Hepatocyte (in vitro differentiated cells): ENCODE measurements around the gene NUP37. TPM values are rescaled to one million over a fixed set of nuclear protein-coding genes. Genes with fewer than 3 reads are reported as not detected.
A peak's percentile ranks its signal among the peaks of the same experiment; 100 is the strongest.

Experiments used
- DNase-seq: peaks from one replicate; pipeline ENCODE4 v3.0.0-alpha.2; 2016; ENCODE audit warnings: low spot score
- H2AFZ ChIP-seq: fragments of 200-600 bp; sonication (generic); 2 replicates; pipeline ENCODE4 v1.6.0; 2016; ENCODE audit warnings: antibody characterized with exemption, mild to moderate bottlenecking
- H3K27ac ChIP-seq: fragments of 200-600 bp; sonication (generic); 2 replicates; pipeline ENCODE4 v1.5.1; 2016; ENCODE audit warnings: mild to moderate bottlenecking
- H3K27me3 ChIP-seq: fragments of 200-600 bp; sonication (generic); 2 replicates; pipeline ENCODE4 v1.6.1; 2016
- H3K36me3 ChIP-seq: fragments of 200-600 bp; sonication (generic); replicated peaks from 2 replicates; pipeline ENCODE4 v1.5.1; 2016; ENCODE audit warnings: low read depth; ENCODE audit not compliant: insufficient read depth
- H3K4me1 ChIP-seq: fragments of 200-600 bp; sonication (generic); 2 replicates; pipeline ENCODE4 v1.5.1; 2016; ENCODE audit warnings: mild to moderate bottlenecking, moderate library complexity; ENCODE audit not compliant: insufficient read depth
- H3K4me2 ChIP-seq: fragments of 200-600 bp; sonication (generic); 2 replicates; pipeline ENCODE4 v1.6.0; 2016
- H3K4me3 ChIP-seq: fragments of 200-600 bp; sonication (generic); 2 replicates; pipeline ENCODE4 v1.5.1; 2016; ENCODE audit warnings: mild to moderate bottlenecking
- H3K79me2 ChIP-seq: fragments of 200-600 bp; sonication (generic); 2 replicates; pipeline ENCODE4 v1.6.0; 2017; ENCODE audit warnings: mild to moderate bottlenecking
- H3K9me2 ChIP-seq: fragments of 200-600 bp; sonication (generic); replicated peaks from 2 replicates; pipeline ENCODE4 v1.6.0; 2017; ENCODE audit warnings: mild to moderate bottlenecking; ENCODE audit not compliant: insufficient read depth
- H3K9me3 ChIP-seq: fragments of 200-600 bp; sonication (generic); 2 replicates; pipeline ENCODE4 v1.5.1; 2016; ENCODE audit warnings: low read depth, mild to moderate bottlenecking
- H4K20me1 ChIP-seq: fragments of 200-600 bp; sonication (generic); 2 replicates; pipeline ENCODE4 v1.6.0; 2016; ENCODE audit warnings: mild to moderate bottlenecking; ENCODE audit not compliant: insufficient read depth, poor library complexity, severe bottlenecking
- CTCF ChIP-seq: fragments of 200-600 bp; sonication (generic); IDR thresholded peaks from 2 replicates; pipeline ENCODE4 v1.5.1; 2016; ENCODE audit warnings: antibody characterized with exemption, mild to moderate bottlenecking; ENCODE audit not compliant: poor library complexity
- EZH2 ChIP-seq: fragments of 200-600 bp; sonication (generic); IDR thresholded peaks from 2 replicates; pipeline ENCODE4 v1.6.1; 2016; ENCODE audit warnings: antibody characterized with exemption, mild to moderate bottlenecking, borderline replicate concordance
- EZH2phosphoT487 ChIP-seq: fragments of 200-600 bp; sonication (generic); IDR thresholded peaks from one replicate; pipeline ENCODE4 v1.6.1; 2018; ENCODE audit warnings: antibody characterized with exemption, mild to moderate bottlenecking, low read depth, moderate library complexity; ENCODE audit not compliant: unreplicated experiment, severe bottlenecking
- WGBS: methylation state at CpG from one replicate; pipeline ENCODE4 v1.1.6; 2016; ENCODE audit warnings: low lambda C conversion rate; ENCODE audit errors: missing lambda C conversion rate; 5-methylcytosine and 5-hydroxymethylcytosine counted together
- polyA plus RNA-seq: library from polyadenylated mRNA; unstranded; fragments of >200 nt; fragmentation: Nextera tagmentation; extraction: Ambion mirVana; gene quantifications from 2 replicates; pipeline ENCODE4 v1.2.1, GENCODE V29; 2016
- total RNA-seq: library from RNA; depleted of rRNA; stranded (reverse); fragments of >200 nt; gene quantifications from 2 replicates; pipeline ENCODE4 v1.2.3, GENCODE V29; 2014

The NUP37 gene
- total and polyA plus RNA-seq, 2 experiments from 2014 or later, result 26.7 to 37.3 TPM

- no peaks in the 10 kb centered on the region for H3K9me3 ChIP-seq
- no peaks in the 10 kb centered on the region for H3K27me3 ChIP-seq
- no peak overlapping the region for H2AFZ ChIP-seq
- peaks cover 5% of the 10 kb centered on the region for H3K4me1 ChIP-seq
- no peak overlapping the region for H3K27ac ChIP-seq
- no peaks in the 10 kb centered on the region for H3K36me3 ChIP-seq
- no peak overlapping the region for H3K4me2 ChIP-seq
- H3K79me2 ChIP-seq, result no peaks in the 10 kb centered on the region
- H4K20me1 ChIP-seq, result no peaks in the 10 kb centered on the region
- no peaks in the 10 kb centered on the region for H3K9me2 ChIP-seq
- no peak for TF ChIP-seq EZH2phosphoT487
- no peak for TF ChIP-seq EZH2
- TF ChIP-seq CTCF, result no peak
- DNase-seq, result no peak
- 42% methylated on average over 1 of the region's 1 CpG for WGBS
- H3K4me3 ChIP-seq, result no peak overlapping the region
Observed at GRCh38 chr12:102026728-102027127, 93.2 kb downstream of the NUP37 start.

GRCh38 chr12:102024765-102025164, 95.1 kb downstream of the NUP37 start:
- 80% methylated on average over 2 of the region's 2 CpGs for WGBS

GRCh38 chr12:102023343-102023930, 96.5 kb downstream of the NUP37 start:
- H3K36me3 ChIP-seq, result no peaks in the 10 kb centered on the region
- 68% methylated on average over 3 of the region's 3 CpGs for WGBS
- H3K27ac ChIP-seq, result peak overlapping the region; percentile 46
- H3K27me3 ChIP-seq, result no peaks in the 10 kb centered on the region
- H3K9me3 ChIP-seq, result no peaks in the 10 kb centered on the region
- no peak for TF ChIP-seq EZH2
- no peak for TF ChIP-seq EZH2phosphoT487
- no peak for TF ChIP-seq CTCF
- H2AFZ ChIP-seq, result no peak overlapping the region
- no peaks in the 10 kb centered on the region for H3K79me2 ChIP-seq
- H3K4me3 ChIP-seq, result no peak overlapping the region
- peak; percentile 8 for DNase-seq
- H3K4me2 ChIP-seq, result no peak overlapping the region
- H3K4me1 ChIP-seq, result peaks cover 9% of the 10 kb centered on the region
- no peaks in the 10 kb centered on the region for H3K9me2 ChIP-seq
- H4K20me1 ChIP-seq, result no peaks in the 10 kb centered on the region

More at GRCh38 chr12:102024765-102025164, 95.1 kb downstream of the NUP37 start:
- Histone ChIP-seq H3K4me2 (no peak overlapping the region), H3K4me1 (peaks cover 9% of the 10 kb centered on the region), H3K9me3 (no peaks in the 10 kb centered on the region), H3K79me2 (no peaks in the 10 kb centered on the region), H3K27ac (no peak overlapping the region), H2AFZ (no peak overlapping the region), H3K4me3 (no peak overlapping the region), H3K9me2 (no peaks in the 10 kb centered on the region), H3K36me3 (no peaks in the 10 kb centered on the region), H3K27me3 (no peaks in the 10 kb centered on the region), H4K20me1 (no peaks in the 10 kb centered on the region)
- no peak for DNase-seq
- TF ChIP-seq EZH2, result no peak
- TF ChIP-seq EZH2phosphoT487, result no peak
- TF ChIP-seq CTCF, result no peak

Other genes with a start within 250 kb of the NUP37 start
- 24.0 and 26.0 TPM in 2 replicates for gene DRAM1, start 242.5 kb downstream of the NUP37 start, total RNA-seq
- 27.2 and 28.2 TPM in 2 replicates for gene DRAM1, start 242.5 kb downstream of the NUP37 start, polyA plus RNA-seq
- gene WASHC3, start 58.1 kb downstream of the NUP37 start, total RNA-seq, result 55.5 and 66.8 TPM in 2 replicates
- gene WASHC3, start 58.1 kb downstream of the NUP37 start, polyA plus RNA-seq, result 59.8 and 60.3 TPM in 2 replicates
- gene PARPBP, start 69 bp upstream of the NUP37 start, total RNA-seq, result 11.0 TPM in 2 replicates
- gene PARPBP, start 69 bp upstream of the NUP37 start, polyA plus RNA-seq, result 4.3 and 6.6 TPM in 2 replicates
- 1.3 TPM in 1 of 2 replicates, not detected in the other for gene PMCH, start 77.7 kb upstream of the NUP37 start, total RNA-seq
- gene PMCH, start 77.7 kb upstream of the NUP37 start, polyA plus RNA-seq, result not detected in 2 replicates